Measurements from ENCODE around the gene TMC5. TPM values are rescaled to one million over a fixed set of nuclear protein-coding genes. Genes with fewer than 3 reads are reported as not detected.

Gene TMC5, protein sequence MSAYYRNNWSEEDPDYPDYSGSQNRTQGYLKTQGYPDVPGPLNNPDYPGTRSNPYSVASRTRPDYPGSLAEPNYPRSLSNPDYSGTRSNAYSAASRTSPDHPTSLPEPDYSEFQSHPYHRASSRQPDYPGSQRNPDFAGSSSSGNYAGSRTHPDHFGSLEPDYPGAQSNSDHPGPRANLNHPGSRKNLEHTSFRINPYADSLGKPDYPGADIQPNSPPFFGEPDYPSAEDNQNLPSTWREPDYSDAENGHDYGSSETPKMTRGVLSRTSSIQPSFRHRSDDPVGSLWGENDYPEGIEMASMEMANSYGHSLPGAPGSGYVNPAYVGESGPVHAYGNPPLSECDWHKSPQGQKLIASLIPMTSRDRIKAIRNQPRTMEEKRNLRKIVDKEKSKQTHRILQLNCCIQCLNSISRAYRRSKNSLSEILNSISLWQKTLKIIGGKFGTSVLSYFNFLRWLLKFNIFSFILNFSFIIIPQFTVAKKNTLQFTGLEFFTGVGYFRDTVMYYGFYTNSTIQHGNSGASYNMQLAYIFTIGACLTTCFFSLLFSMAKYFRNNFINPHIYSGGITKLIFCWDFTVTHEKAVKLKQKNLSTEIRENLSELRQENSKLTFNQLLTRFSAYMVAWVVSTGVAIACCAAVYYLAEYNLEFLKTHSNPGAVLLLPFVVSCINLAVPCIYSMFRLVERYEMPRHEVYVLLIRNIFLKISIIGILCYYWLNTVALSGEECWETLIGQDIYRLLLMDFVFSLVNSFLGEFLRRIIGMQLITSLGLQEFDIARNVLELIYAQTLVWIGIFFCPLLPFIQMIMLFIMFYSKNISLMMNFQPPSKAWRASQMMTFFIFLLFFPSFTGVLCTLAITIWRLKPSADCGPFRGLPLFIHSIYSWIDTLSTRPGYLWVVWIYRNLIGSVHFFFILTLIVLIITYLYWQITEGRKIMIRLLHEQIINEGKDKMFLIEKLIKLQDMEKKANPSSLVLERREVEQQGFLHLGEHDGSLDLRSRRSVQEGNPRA
- 5.3 to 6.5 TPM (median 5.4 TPM) in 5 replicates for total RNA-seq (2022; extraction: Qiagen RNA extraction; ENCODE audit: low read depth)

DNA sequence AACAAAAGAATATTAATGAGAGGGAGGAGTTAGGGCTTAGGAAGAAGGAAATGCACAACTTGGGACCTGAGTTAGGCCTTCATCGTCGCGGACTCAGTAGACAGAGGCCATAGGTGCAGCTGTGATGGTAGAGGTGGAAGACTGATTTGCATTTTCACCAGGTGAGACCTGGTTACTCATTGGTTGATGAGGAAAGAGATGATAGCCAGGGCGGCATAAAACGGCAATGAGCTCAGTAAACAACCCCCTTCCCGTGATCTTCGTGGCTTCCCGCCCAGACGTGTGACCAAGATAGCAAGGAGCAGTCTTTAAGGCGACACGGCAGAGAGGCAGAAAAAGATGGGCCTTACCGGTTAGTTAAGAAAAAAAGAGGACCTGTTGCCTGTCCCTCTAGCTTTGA lies at the start of gene TMC5:
Gene TMC5 (plus strand): TSS at position 244 of the 400 bp plus-strand sequence. CDS start 22,156 bp downstream, outside the sequence.

DNA sequence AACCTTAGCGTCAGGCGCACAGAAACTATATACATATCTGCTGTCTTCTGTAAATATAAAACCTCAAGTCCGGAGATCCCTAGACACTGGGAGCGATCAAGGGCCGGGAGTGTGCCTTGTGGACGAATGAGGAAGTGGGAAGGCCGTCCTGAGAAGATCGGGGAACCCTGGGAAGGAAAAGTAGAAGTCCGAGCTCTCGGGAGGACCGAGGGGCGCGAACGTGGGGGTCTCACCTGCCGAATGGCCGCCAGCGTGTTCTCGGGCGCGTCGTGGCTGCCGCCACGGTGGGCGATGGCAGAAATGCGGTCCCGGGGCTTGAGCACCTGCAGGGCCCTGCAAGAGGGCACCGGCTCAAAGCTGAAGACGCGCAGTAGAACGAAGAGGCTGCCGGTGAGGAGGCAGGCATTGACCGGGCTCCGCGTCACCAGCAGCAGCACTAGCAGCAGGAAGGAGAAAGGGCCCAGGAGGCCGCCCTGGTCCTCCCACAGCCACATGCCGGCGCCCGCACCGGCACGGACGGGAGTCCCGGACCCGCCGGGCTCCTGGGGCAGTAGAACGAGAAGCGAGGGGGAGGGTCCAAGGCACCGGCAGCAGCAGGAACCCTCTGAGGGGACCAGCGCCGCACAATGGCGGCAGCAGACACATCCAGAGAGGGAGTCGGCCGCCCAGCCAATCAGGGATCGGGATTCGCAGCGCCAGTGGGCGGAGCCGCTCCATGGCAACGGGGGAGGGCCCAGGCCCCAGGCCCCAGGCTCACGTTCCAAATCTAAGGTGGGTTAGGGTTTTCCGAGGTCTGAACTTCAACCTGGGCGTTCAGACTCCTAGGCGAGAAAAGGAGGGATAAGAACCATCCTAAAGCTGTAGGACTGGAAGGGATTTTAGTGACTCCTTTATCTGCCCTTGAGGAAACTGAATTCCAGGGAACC lies 104.1 kb downstream of the TMC5 start, which contains the start of gene GDE1:
Gene GDE1 (minus strand): TSS at position 628 of the 926 bp plus-strand sequence. CDS start 134 bp downstream, at position 494.

DNA sequence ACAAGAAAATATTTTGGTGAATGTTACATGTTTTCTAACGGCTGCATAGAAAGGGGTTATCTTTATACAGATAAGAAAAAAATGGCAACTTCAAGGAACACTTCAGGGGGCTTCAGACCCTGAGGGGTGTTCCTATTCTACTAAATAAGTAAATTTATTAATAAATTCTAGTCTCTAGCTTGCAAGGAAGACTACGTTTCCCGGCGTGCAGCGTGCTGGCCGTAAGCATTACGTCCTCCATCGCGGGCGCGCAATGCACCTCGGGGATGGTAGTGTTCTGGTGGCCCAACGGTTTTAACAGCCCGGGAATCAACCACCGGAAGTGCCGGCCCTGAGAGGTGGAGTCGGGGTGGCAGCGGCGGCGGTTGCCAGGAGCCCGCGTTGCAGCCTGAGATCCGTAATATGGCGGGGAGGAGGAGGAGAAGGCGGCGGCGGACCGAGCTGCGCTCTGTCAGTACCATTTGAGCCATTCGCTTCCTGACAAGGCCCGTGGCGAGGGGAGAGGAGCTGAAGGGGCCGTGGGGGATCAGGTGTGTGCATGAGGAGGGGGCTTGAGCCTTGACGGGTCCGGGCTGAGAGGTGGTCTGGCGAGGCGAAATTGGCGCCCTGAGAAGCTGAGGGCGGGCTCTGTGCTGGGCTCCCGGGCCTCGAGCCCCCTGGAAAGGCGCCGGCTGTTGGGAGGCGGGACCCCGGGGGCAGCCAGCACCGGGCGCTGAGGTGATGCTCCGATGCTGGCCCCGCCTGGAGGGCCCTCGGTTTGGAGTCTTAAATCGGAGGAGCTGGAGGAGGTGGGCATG lies 106.1 kb downstream of the TMC5 start, which contains the start of gene CCP110:
Gene CCP110 (plus strand): TSS at position 384 of the 797 bp plus-strand sequence. CDS start 3,940 bp downstream, outside the sequence.

Other genes starting within 250 kb of the TMC5 start
- 9.2 to 14.9 TPM (median 12.7 TPM) in 5 replicates for gene SYT17, start 249.6 kb upstream of the TMC5 start, total RNA-seq (2022; extraction: Qiagen RNA extraction; ENCODE audit: low read depth)
- 0.06 to 0.15 TPM (median 0.11 TPM) in 4 of 5 replicates, not detected in the other for gene CLEC19A, start 132.2 kb upstream of the TMC5 start, total RNA-seq (2022; extraction: Qiagen RNA extraction; ENCODE audit: low read depth)
- gene GDE1, start 104.2 kb downstream of the TMC5 start, total RNA-seq (2022; extraction: Qiagen RNA extraction; ENCODE audit: low read depth): 76.8 to 87.4 TPM (median 81.7 TPM) in 5 replicates
- gene CCP110, start 106.1 kb downstream of the TMC5 start, total RNA-seq (2022; extraction: Qiagen RNA extraction; ENCODE audit: low read depth): 6.1 to 10.3 TPM (median 9.5 TPM) in 5 replicates
- 30.6 to 34.7 TPM (median 31.2 TPM) in 5 replicates for gene VPS35L, start 137.8 kb downstream of the TMC5 start, total RNA-seq (2022; extraction: Qiagen RNA extraction; ENCODE audit: low read depth)